Measurements from ENCODE around the gene NEDD4L. TPM values are rescaled to one million over a fixed set of nuclear protein-coding genes. Genes with fewer than 3 reads are reported as not detected.

Gene NEDD4L
- polyA plus RNA-seq, 1 donor (not counting 4 experiments of a cell fraction or from before 2014, with no cell fraction given) = 52.6 TPM

GRCh38 chr18:58344861-58345463, 300.9 kb downstream of the NEDD4L start:
- no peaks in the 10 kb centered on the region for H3K27me3 ChIP-seq (ENCODE audit: control insufficient read depth, extremely low read depth, insufficient read depth, low read length)
- no peak for FAIRE-seq
- H3K4me2 ChIP-seq (ENCODE audit: control insufficient read depth, extremely low read depth, insufficient read depth, low read depth, low read length) = no peak overlapping the region
- no peaks in the 10 kb centered on the region for H3K9me1 ChIP-seq (ENCODE audit: control insufficient read depth, extremely low read depth, insufficient read depth, low read length)
- H3K4me3 ChIP-seq (ENCODE audit: control insufficient read depth in 2 of 3, extremely low read depth in 1 of 3, insufficient read depth in 2 of 3, low read depth in 1 of 3, low read length in 3 of 3) = no peak overlapping the region
- no peak overlapping the region for H3K9ac ChIP-seq (ENCODE audit: control insufficient read depth, extremely low read depth, insufficient read depth, low read length)
- no peaks in the 10 kb centered on the region for H3K9me3 ChIP-seq (ENCODE audit: control insufficient read depth, low read depth, low read length)
- H2AFZ ChIP-seq (ENCODE audit: control insufficient read depth, low read length) = no peak overlapping the region
- DNase-seq (ENCODE audit: low read depth, low spot score) = no peak
- no peaks in the 10 kb centered on the region for H3K79me2 ChIP-seq (ENCODE audit: control insufficient read depth, insufficient read depth, low read length)
- dilution Hi-C loops (cut with MboI; ENCODE audit: extremely low pct_ligation_motif_present, low sequenced_read_pairs) = no loop called here
- H4K20me1 ChIP-seq (ENCODE audit: control insufficient read depth, extremely low read depth, insufficient read depth, low read length) = no peaks in the 10 kb centered on the region
- H3K36me3 ChIP-seq (ENCODE audit: control insufficient read depth in 2 of 2, extremely low read depth in 1 of 2, insufficient read depth in 2 of 2, low read length in 2 of 2) = peaks cover 31 to 37% of the 10 kb centered on the region in 2 experiments
- no peaks in the 10 kb centered on the region for H3K4me1 ChIP-seq (ENCODE audit: control insufficient read depth, extremely low read depth, insufficient read depth, low read length)
- no peak overlapping the region for H3K27ac ChIP-seq (ENCODE audit: control insufficient read depth, insufficient read depth, low read length)
- no peak for TF ChIP-seq EZH2 (IDR thresholded peaks at IDR 0.05; ENCODE audit: low read length)
- TF ChIP-seq CTCF (optimal IDR thresholded peaks at IDR 0.05 in 1 of 3, IDR thresholded peaks at IDR 0.05 in 1 of 3, conservative IDR thresholded peaks at IDR 0.05 in 1 of 3; ENCODE audit: extremely low read depth in 1 of 3, insufficient read depth in 2 of 3, low read length in 3 of 3) = no peak

- H3K27me3 ChIP-seq (ENCODE audit: control insufficient read depth, extremely low read depth, insufficient read depth, low read length) = no peaks in the 10 kb centered on the region
- DNase-seq (ENCODE audit: low read depth, low spot score) (no peak), FAIRE-seq (no peak)
- no peak overlapping the region for H3K4me2 ChIP-seq (ENCODE audit: control insufficient read depth, extremely low read depth, insufficient read depth, low read depth, low read length)
- no peak overlapping the region for H2AFZ ChIP-seq (ENCODE audit: control insufficient read depth, low read length)
- no peaks in the 10 kb centered on the region for H3K9me1 ChIP-seq (ENCODE audit: control insufficient read depth, extremely low read depth, insufficient read depth, low read length)
- peaks cover 31 to 35% of the 10 kb centered on the region in 2 experiments for H3K36me3 ChIP-seq (ENCODE audit: control insufficient read depth in 2 of 2, extremely low read depth in 1 of 2, insufficient read depth in 2 of 2, low read length in 2 of 2)
- no peaks in the 10 kb centered on the region for H4K20me1 ChIP-seq (ENCODE audit: control insufficient read depth, extremely low read depth, insufficient read depth, low read length)
- H3K4me1 ChIP-seq (ENCODE audit: control insufficient read depth, extremely low read depth, insufficient read depth, low read length) = no peaks in the 10 kb centered on the region
- dilution Hi-C loops (cut with MboI; ENCODE audit: extremely low pct_ligation_motif_present, low sequenced_read_pairs) = no loop called here
- H3K79me2 ChIP-seq (ENCODE audit: control insufficient read depth, insufficient read depth, low read length) = no peaks in the 10 kb centered on the region
- H3K9ac ChIP-seq (ENCODE audit: control insufficient read depth, extremely low read depth, insufficient read depth, low read length) = no peak overlapping the region
- TF ChIP-seq CTCF (optimal IDR thresholded peaks at IDR 0.05 in 1 of 3, IDR thresholded peaks at IDR 0.05 in 1 of 3, conservative IDR thresholded peaks at IDR 0.05 in 1 of 3; ENCODE audit: extremely low read depth in 1 of 3, insufficient read depth in 2 of 3, low read length in 3 of 3) (no peak), EZH2 (IDR thresholded peaks at IDR 0.05; ENCODE audit: low read length) (no peak)
- no peak overlapping the region for H3K27ac ChIP-seq (ENCODE audit: control insufficient read depth, insufficient read depth, low read length)
- no peak overlapping the region for H3K4me3 ChIP-seq (ENCODE audit: control insufficient read depth in 2 of 3, extremely low read depth in 1 of 3, insufficient read depth in 2 of 3, low read depth in 1 of 3, low read length in 3 of 3)
- no peaks in the 10 kb centered on the region for H3K9me3 ChIP-seq (ENCODE audit: control insufficient read depth, low read depth, low read length)
Observed at GRCh38 chr18:58345875-58346274, 301.8 kb downstream of the NEDD4L start.

Data from keratinocyte (primary cell).